Lung (tissue), 12 donors: Measurements from ENCODE around the gene RBM20. TPM values are rescaled to one million over a fixed set of nuclear protein-coding genes. Genes with fewer than 3 reads are reported as not detected.

Experiments used
- ATAC-seq: fragments of 200-7000 bp; cut with Tn5 transposase; one replicate; pipeline ENCODE4 v1.9.1; 2020; ENCODE audit warnings: moderate number of reproducible peaks; ENCODE audit not compliant: insufficient read depth, low FRiP score
- DNase-seq, 3 donors: peaks; one replicate each; pipeline ENCODE4 v3.0.0-alpha.2; 2013 to 2017
- H3K27ac ChIP-seq, 2 donors: one replicate each; pipeline ENCODE4 v1.5.1; 2013; ENCODE audit warnings: mild to moderate bottlenecking in 2 of 2, moderate library complexity in 2 of 2, control low read depth in 1 of 2, inconsistent platforms in 1 of 2, low read depth in 1 of 2, low read length in 1 of 2
- H3K27me3 ChIP-seq, 3 donors: one replicate each; pipeline ENCODE4 v1.5.1; 2013; ENCODE audit warnings: low read length in 2 of 3; ENCODE audit not compliant: control insufficient read depth in 3 of 3, insufficient read depth in 3 of 3
- H3K36me3 ChIP-seq, 4 donors: one replicate each; pipeline ENCODE4 v1.5.1; 2013; ENCODE audit warnings: low read length in 4 of 4, mild to moderate bottlenecking in 1 of 4, moderate library complexity in 1 of 4; ENCODE audit not compliant: control insufficient read depth in 4 of 4, insufficient read depth in 4 of 4
- H3K4me1 ChIP-seq, 5 donors: one replicate each; pipeline ENCODE4 v1.5.1; 2013; ENCODE audit warnings: low read length in 5 of 5, mild to moderate bottlenecking in 2 of 5, moderate library complexity in 1 of 5; ENCODE audit not compliant: control insufficient read depth in 5 of 5, insufficient read depth in 5 of 5
- H3K4me3 ChIP-seq: one replicate; pipeline ENCODE4 v1.5.1; 2013; ENCODE audit warnings: mild to moderate bottlenecking, control low read depth, moderate library complexity
- H3K9ac ChIP-seq, 2 donors: one replicate each; pipeline ENCODE4 v1.5.1; 2013; ENCODE audit warnings: low read length in 2 of 2, control low read depth in 1 of 2; ENCODE audit not compliant: insufficient read depth in 1 of 2
- H3K9me3 ChIP-seq, 4 donors: one replicate each; pipeline ENCODE4 v1.5.1; 2013; ENCODE audit warnings: low read length in 3 of 4, mild to moderate bottlenecking in 1 of 4, moderate library complexity in 1 of 4; ENCODE audit not compliant: control insufficient read depth in 4 of 4, insufficient read depth in 3 of 4
- CTCF ChIP-seq: IDR thresholded peaks from 2 replicates; pipeline ENCODE4 v1.5.1; 2012; ENCODE audit warnings: mild to moderate bottlenecking; ENCODE audit errors: control extremely low read depth, extremely low read depth
- WGBS, 2 donors: extraction: QIAGEN DNeasy Blood & Tissue Kit; methylation state at CpG; one replicate each; pipeline ENCODE4 v1.1.7; 2013; 5-methylcytosine and 5-hydroxymethylcytosine counted together
- polyA plus RNA-seq, 2 donors: library from polyadenylated mRNA; stranded (reverse); fragments of 200-250 nt; gene quantifications; one replicate each; pipeline ENCODE4 v1.2.1, GENCODE V29; 2013
- total RNA-seq, 2 donors: library from RNA; depleted of rRNA in 1 of 2; stranded (reverse); fragments of >200 nt in 1 of 2; gene quantifications; one replicate each; pipeline ENCODE4 v1.2.1, GENCODE V29; 2014 to 2021
- donor health status: control.
- donor health status: control.
- donor health status: Bipolar disorder and iron deficiency.
- donor health status: healthy.
- donor health status: DM: yes; HTN: yes; CAD: no.

The RBM20 gene
- total and polyA plus RNA-seq, 4 donors: 0.25 to 3.3 (median 0.66) TPM

GRCh38 chr10:110737886-110738634 lies 93.9 kb downstream of the RBM20 start:
- ATAC-seq (no peak), DNase-seq (no peak)
- Histone ChIP-seq H3K4me1 (peaks cover 0 to 29% (median 0%) of the 10 kb centered on the region in 5 donors), H3K9me3 (no peaks in the 10 kb centered on the region), H3K36me3 (no peaks in the 10 kb centered on the region), H3K9ac (no peak overlapping the region), H3K27me3 (peaks cover 0 to 3% (median 0%) of the 10 kb centered on the region in 3 donors), H3K27ac (peak overlapping the region in 1 of 2 donors; percentile 47), H3K4me3 (no peak overlapping the region)
- WGBS, 2 donors: 54 to 61% methylated on average over 7 of the region's 7 CpGs
- no peak for TF ChIP-seq CTCF

GRCh38 chr10:110739811-110740271 lies 95.7 kb downstream of the RBM20 start:
- no peaks in the 10 kb centered on the region for H3K27me3 ChIP-seq
- TF ChIP-seq CTCF: no peak
- no peaks in the 10 kb centered on the region for H3K9me3 ChIP-seq
- ATAC-seq (no peak), DNase-seq (no peak)
- H3K27ac ChIP-seq: peak overlapping the region in 1 of 2 donors; percentile 47
- no peak overlapping the region for H3K4me3 ChIP-seq
- no peak overlapping the region for H3K9ac ChIP-seq
- H3K36me3 ChIP-seq: no peaks in the 10 kb centered on the region
- WGBS, 2 donors: 66 to 70% methylated on average over 7 of the region's 7 CpGs
- peaks cover 0 to 24% (median 2%) of the 10 kb centered on the region in 5 donors for H3K4me1 ChIP-seq

GRCh38 chr10:110742801-110743200 lies 98.7 kb downstream of the RBM20 start:
- no peak for TF ChIP-seq CTCF
- H3K27ac ChIP-seq: peak overlapping the region in 1 of 2 donors; percentile 47
- H3K4me3 ChIP-seq: no peak overlapping the region
- no peak overlapping the region for H3K9ac ChIP-seq
- H3K9me3 ChIP-seq: no peaks in the 10 kb centered on the region
- no peaks in the 10 kb centered on the region for H3K36me3 ChIP-seq
- DNase-seq: no peak
- WGBS, 2 donors: 94 to 98% methylated on average over 6 of the region's 6 CpGs
- H3K27me3 ChIP-seq: no peaks in the 10 kb centered on the region
- no peak for ATAC-seq
- peaks cover 0 to 20% (median 3%) of the 10 kb centered on the region in 5 donors for H3K4me1 ChIP-seq
